Measurements from ENCODE around the gene CFDP1. TPM values are rescaled to one million over a fixed set of nuclear protein-coding genes. Genes with fewer than 3 reads are reported as not detected.
A peak's percentile ranks its signal among the peaks of the same experiment; 100 is the strongest.

Gene CFDP1
- total RNA-seq, 6 experiments from 2014 or later, result 23.9 to 43.3 (median 36.0) TPM

DNA sequence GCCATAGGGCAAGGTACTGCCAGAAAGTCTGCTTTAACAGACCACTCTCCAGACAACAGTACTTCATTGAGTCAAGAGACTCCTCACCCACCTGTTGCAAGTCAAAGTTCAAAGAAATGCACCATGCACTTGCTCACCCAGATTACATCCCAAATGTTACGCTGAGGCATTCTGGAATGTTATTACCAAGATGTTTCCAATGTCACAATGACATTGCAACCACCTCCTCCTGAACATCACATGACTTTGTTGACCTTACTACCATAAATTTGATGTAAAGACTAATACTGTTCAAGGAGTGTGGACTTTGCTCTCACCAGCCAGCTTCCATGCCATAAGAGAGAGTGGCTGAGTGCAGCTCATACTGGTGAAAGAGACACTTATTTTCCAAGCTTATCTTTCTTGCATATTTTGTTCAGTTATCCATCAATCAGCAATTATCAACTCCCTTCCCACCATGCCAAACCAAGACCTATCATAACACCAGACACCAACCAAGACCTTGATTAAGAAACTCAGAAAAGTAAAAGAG lies 123.3 kb downstream of the CFDP1 start:
- Histone ChIP-seq H3K36me3 (peaks cover 0 to 1% (median 0%) of the 10 kb centered on the region in 4 donors), H3K27ac (no peak overlapping the region), H3K9me3 (no peaks in the 10 kb centered on the region), H3K4me3 (no peak overlapping the region), H3K4me1 (peaks cover 0 to 22% (median 11%) of the 10 kb centered on the region in 4 donors), H3K27me3 (no peaks in the 10 kb centered on the region)
- ATAC-seq, result no peak
- intact Hi-C loops (cut with DNase I), result no loop called here
- WGBS (ENCODE audit: insufficient coverage, low coverage, low lambda C conversion rate, missing lambda C conversion rate), result 100% methylated on average over 1 of the region's 1 CpG
- no peak for TF ChIP-seq POLR2A (IDR thresholded peaks at IDR 0.05)
- TF ChIP-seq, protein P1, sequence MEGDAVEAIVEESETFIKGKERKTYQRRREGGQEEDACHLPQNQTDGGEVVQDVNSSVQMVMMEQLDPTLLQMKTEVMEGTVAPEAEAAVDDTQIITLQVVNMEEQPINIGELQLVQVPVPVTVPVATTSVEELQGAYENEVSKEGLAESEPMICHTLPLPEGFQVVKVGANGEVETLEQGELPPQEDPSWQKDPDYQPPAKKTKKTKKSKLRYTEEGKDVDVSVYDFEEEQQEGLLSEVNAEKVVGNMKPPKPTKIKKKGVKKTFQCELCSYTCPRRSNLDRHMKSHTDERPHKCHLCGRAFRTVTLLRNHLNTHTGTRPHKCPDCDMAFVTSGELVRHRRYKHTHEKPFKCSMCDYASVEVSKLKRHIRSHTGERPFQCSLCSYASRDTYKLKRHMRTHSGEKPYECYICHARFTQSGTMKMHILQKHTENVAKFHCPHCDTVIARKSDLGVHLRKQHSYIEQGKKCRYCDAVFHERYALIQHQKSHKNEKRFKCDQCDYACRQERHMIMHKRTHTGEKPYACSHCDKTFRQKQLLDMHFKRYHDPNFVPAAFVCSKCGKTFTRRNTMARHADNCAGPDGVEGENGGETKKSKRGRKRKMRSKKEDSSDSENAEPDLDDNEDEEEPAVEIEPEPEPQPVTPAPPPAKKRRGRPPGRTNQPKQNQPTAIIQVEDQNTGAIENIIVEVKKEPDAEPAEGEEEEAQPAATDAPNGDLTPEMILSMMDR (IDR thresholded peaks at IDR 0.05), result no peak
- DNase-seq, result no peak

DNA sequence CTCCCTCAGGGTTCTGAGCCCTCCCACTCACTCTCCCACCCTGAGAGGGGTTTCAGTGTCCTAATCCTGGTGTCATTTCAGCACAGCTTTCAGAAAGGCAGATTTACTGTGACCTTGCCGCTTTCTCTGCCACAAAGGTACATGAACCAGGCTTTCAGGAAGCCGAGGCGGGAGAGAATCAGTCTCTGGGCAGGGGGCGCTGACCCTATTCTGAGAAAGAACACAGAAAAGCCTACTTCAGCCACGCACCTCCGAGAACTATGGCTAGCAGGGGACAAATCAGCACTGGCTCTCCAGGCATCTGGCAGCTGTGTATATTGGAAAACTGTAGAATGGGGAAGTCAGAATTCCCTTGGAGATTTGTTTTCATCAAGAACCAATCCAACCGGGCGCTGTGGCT lies 124.1 kb downstream of the CFDP1 start:
- Histone ChIP-seq H3K4me3 (no peak overlapping the region), H3K36me3 (peaks cover 0 to 1% (median 0%) of the 10 kb centered on the region in 4 donors), H3K27me3 (no peaks in the 10 kb centered on the region), H3K27ac (no peak overlapping the region), H3K4me1 (peaks cover 0 to 30% (median 16%) of the 10 kb centered on the region in 4 donors), H3K9me3 (no peaks in the 10 kb centered on the region)
- TF ChIP-seq, protein P1 (IDR thresholded peaks at IDR 0.05), result no peak
- no peak for TF ChIP-seq POLR2A (IDR thresholded peaks at IDR 0.05)
- ATAC-seq, result no peak
- intact Hi-C loops (cut with DNase I), result no loop called here
- no peak for DNase-seq
- no CpG with 5 or more reads among the region's 8 CpGs for WGBS (ENCODE audit: insufficient coverage, low coverage, low lambda C conversion rate, missing lambda C conversion rate)

DNA sequence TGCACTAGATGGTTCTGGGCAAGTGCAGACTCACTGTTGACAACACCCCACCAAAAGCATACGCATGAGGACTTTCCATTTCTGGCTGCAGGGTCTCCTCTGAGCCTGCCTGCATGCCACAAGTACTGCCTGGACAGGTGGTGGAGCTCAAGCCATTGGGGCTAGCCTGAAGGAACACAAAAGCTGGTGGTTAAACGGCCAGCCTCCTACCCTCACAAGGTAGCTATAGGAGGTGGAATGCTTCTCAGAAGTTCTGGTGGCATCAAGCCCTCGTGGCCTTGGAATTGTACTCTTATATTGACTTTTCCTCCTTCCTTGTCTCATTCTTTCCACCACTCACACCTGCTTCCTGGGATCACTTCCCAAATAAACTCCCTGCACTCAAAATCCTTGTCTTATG lies 125.3 kb downstream of the CFDP1 start:
- H3K4me1 ChIP-seq, result peaks cover 0 to 32% (median 16%) of the 10 kb centered on the region in 4 donors
- no peak overlapping the region for H3K4me3 ChIP-seq
- WGBS (ENCODE audit: insufficient coverage, low coverage, low lambda C conversion rate, missing lambda C conversion rate), result 83% methylated on average over 2 of the region's 3 CpGs
- intact Hi-C loops (cut with DNase I), result no loop called here
- no peak overlapping the region for H3K27ac ChIP-seq
- no peak for TF ChIP-seq POLR2A (IDR thresholded peaks at IDR 0.05)
- TF ChIP-seq, protein P1 (IDR thresholded peaks at IDR 0.05), result no peak
- DNase-seq, result no peak
- no peak for ATAC-seq
- no peaks in the 10 kb centered on the region for H3K9me3 ChIP-seq
- H3K36me3 ChIP-seq, result no peaks in the 10 kb centered on the region
- no peaks in the 10 kb centered on the region for H3K27me3 ChIP-seq

DNA sequence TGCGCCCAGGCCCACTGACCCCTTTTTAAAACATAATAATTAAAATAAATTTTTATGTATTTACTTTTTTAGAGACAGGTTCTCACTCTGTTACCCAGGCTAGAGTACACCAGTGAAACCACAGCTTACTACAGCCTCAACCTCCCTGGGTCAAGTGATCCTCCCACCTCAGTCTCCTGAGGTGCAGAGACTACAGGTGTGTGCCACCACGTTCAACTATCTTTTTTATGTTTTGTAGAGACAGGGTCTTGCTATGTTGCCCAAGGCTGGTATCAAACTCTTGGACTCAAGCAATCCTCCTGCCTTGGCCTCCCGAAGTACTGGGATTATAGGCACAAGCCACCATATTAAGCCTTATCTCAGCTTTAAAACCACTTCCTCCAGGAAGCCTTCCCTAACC lies 125.8 kb downstream of the CFDP1 start:
- WGBS (ENCODE audit: insufficient coverage, low coverage, low lambda C conversion rate, missing lambda C conversion rate), result 97% methylated on average over 3 of the region's 3 CpGs
- ATAC-seq (no peak), DNase-seq (no peak)
- H3K4me1 ChIP-seq, result peaks cover 0 to 32% (median 16%) of the 10 kb centered on the region in 4 donors
- H3K27ac ChIP-seq, result peak overlapping the region; percentile 81 to 90 (median 88)
- intact Hi-C loops (cut with DNase I), result no loop called here
- H3K27me3 ChIP-seq, result no peaks in the 10 kb centered on the region
- H3K36me3 ChIP-seq, result no peaks in the 10 kb centered on the region
- no peaks in the 10 kb centered on the region for H3K9me3 ChIP-seq
- no peak overlapping the region for H3K4me3 ChIP-seq
- TF ChIP-seq, protein P1 (IDR thresholded peaks at IDR 0.05), result no peak
- no peak for TF ChIP-seq POLR2A (IDR thresholded peaks at IDR 0.05)
